Karpas-422 (cell line): ENCODE measurements around the gene C2CD2L. TPM values are rescaled to one million over a fixed set of nuclear protein-coding genes. Genes with fewer than 3 reads are reported as not detected.

Experiments
- DNase-seq: peaks from one replicate; pipeline ENCODE4 v3.0.0-alpha.2; 2015
- H2AFZ ChIP-seq: fragments of 200-600 bp; sonication (generic); 2 replicates; pipeline ENCODE4 v1.6.1; 2014; ENCODE audit warnings: antibody characterized with exemption, low read length, mixed read lengths
- H3K27ac ChIP-seq: fragments of 200-600 bp; sonication (generic); 2 replicates; pipeline ENCODE4 v1.5.1; 2014; ENCODE audit warnings: mild to moderate bottlenecking, low read length, moderate library complexity
- H3K27me3 ChIP-seq: fragments of 200-600 bp; sonication (generic); 2 replicates; pipeline ENCODE4 v1.6.1; 2014; ENCODE audit warnings: low read length, mixed read lengths
- H3K36me3 ChIP-seq: fragments of 200-600 bp; sonication (generic); 2 replicates; pipeline ENCODE4 v1.6.1; 2014; ENCODE audit warnings: low read length, mixed read lengths; ENCODE audit not compliant: insufficient read depth
- H3K4me1 ChIP-seq: fragments of 200-600 bp; sonication (generic); 2 replicates; pipeline ENCODE4 v1.6.1; 2014; ENCODE audit warnings: mild to moderate bottlenecking, low read length, mixed read lengths
- H3K4me2 ChIP-seq: fragments of 200-600 bp; sonication (generic); 2 replicates; pipeline ENCODE4 v1.6.1; 2014; ENCODE audit warnings: low read length, low read depth, mild to moderate bottlenecking; ENCODE audit not compliant: poor library complexity, severe bottlenecking
- H3K4me3 ChIP-seq: fragments of 200-600 bp; sonication (generic); 2 replicates; pipeline ENCODE4 v1.5.1; 2014; ENCODE audit warnings: mild to moderate bottlenecking, antibody characterized with exemption, low read length, mixed read lengths
- H3K79me2 ChIP-seq: fragments of 200-600 bp; sonication (generic); 2 replicates; pipeline ENCODE4 v1.6.1; 2014; ENCODE audit warnings: mild to moderate bottlenecking, low read length, mixed read lengths
- H3K9ac ChIP-seq: fragments of 200-600 bp; sonication (generic); 2 replicates; pipeline ENCODE4 v1.6.0; 2014; ENCODE audit warnings: low read length
- H3K9me2 ChIP-seq: fragments of 200-600 bp; sonication (generic), shearing (Covaris generic); replicated peaks from 2 replicates; pipeline ENCODE4 v1.6.0; 2014; ENCODE audit warnings: mild to moderate bottlenecking, low read length, moderate library complexity; ENCODE audit not compliant: insufficient read depth
- H3K9me3 ChIP-seq: fragments of 300-700, 200-600 bp; sonication (generic); 2 replicates; pipeline ENCODE4 v1.6.1; 2014; ENCODE audit warnings: low read length, mixed read lengths
- H4K20me1 ChIP-seq: fragments of 200-600 bp; sonication (generic); 2 replicates; pipeline ENCODE4 v1.6.1; 2014; ENCODE audit warnings: mild to moderate bottlenecking, antibody characterized with exemption, low read length, low read depth; ENCODE audit not compliant: insufficient read depth
- total RNA-seq: library from RNA; depleted of rRNA; stranded (reverse); fragments of >200 nt; shearing (Covaris generic); gene quantifications from 2 replicates; pipeline ENCODE4 v1.2.3, GENCODE V29; 2014; ENCODE audit warnings: low replicate concordance

C2CD2L gene
- total RNA-seq, 1 experiment from 2014 or later = 11.9 TPM

- Histone ChIP-seq H3K36me3 (peaks cover 10% of the 10 kb centered on the region; the same call in 1 of the 2 replicates), H3K9ac (no peak overlapping the region), H4K20me1 (no peaks in the 10 kb centered on the region), H3K79me2 (no peaks in the 10 kb centered on the region), H3K27me3 (no peaks in the 10 kb centered on the region), H3K27ac (no peak overlapping the region), H3K4me3 (no peak overlapping the region), H3K9me3 (no peaks in the 10 kb centered on the region), H2AFZ (no peak overlapping the region), H3K4me1 (peaks cover 10% of the 10 kb centered on the region), H3K4me2 (no peak overlapping the region), H3K9me2 (no peaks in the 10 kb centered on the region)
- DNase-seq = peak; percentile 23
Observed at GRCh38 chr11:119116235-119116594, 9.1 kb downstream of the C2CD2L start.

DNA sequence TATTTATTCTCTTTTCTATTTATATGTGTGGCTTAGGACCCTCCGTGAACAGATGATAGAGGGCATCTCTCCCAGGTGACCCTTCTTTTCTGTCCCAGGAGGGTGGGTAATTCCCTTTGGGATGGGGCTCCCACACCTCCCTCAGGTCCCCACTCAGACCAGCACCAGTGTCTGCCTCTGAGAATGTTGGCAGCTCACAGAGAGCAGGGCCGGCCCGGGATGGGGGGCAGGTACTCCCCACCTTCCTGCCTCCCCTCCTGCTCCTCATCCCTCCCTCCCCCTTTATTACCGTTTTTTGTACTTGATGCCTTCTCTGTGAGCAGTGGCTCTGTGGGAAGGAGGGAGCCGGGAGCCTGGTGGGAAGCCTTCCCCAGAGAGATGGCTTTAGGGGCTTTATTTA lies 9.5 kb downstream of the C2CD2L start:
- Histone ChIP-seq H3K27ac (no peak overlapping the region), H2AFZ (no peak overlapping the region)

DNA sequence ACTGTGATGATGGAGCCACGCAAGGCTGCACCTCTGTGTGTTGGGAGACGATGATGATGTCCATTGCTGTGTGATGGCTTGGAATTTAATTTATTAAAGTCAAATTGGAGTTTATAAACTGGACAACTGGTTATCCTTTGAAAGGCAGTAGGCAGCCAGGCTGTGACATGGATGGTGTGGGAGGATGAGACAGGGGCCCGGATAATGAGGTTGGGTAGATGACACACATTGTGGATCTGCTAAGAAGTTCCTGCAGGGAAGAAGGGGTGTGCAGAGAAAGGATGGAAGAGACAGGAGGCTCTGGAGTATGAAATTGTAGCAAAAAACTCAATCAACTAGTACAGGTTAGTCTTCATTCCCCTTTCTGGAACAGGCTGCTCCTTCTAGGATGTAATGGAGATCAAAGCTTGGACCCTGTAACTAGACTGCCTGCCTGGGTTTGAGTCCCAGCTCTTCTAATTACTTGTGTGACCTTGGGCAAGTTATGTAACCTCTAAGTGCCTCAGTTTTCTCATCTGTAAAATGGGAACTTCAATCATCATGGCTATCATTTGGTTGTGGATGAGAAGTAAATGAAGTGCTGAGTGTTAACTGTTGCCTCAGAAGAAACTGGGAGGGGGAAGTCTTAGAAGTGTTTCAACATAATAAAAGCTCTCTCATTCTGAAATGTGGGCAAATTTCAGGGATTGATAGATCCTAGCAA lies 10.0 kb downstream of the C2CD2L start:
- H4K20me1 ChIP-seq = 0 out of 2 replicates have a peak, but pooled peaks cover 2% of the 10 kb centered on the region
- no peaks in the 10 kb centered on the region for H3K9me3 ChIP-seq
- H3K4me2 ChIP-seq = no peak overlapping the region
- H2AFZ ChIP-seq = no peak overlapping the region
- H3K9me2 ChIP-seq = no peaks in the 10 kb centered on the region
- DNase-seq = no peak
- peaks cover 7% of the 10 kb centered on the region for H3K79me2 ChIP-seq
- H3K36me3 ChIP-seq = peaks cover 10% of the 10 kb centered on the region; the same call in 1 of the 2 replicates
- peaks cover 10% of the 10 kb centered on the region for H3K4me1 ChIP-seq
- H3K4me3 ChIP-seq = no peak overlapping the region
- no peak overlapping the region for H3K27ac ChIP-seq
- H3K27me3 ChIP-seq = no peaks in the 10 kb centered on the region
- no peak overlapping the region for H3K9ac ChIP-seq

More for the DNA sequence above, 9.5 kb downstream of the C2CD2L start:
- Histone ChIP-seq H3K4me2 (no peak overlapping the region), H3K4me1 (peaks cover 10% of the 10 kb centered on the region), H4K20me1 (no peaks in the 10 kb centered on the region), H3K9me3 (no peaks in the 10 kb centered on the region), H3K27me3 (no peaks in the 10 kb centered on the region), H3K9ac (no peak overlapping the region), H3K79me2 (peaks cover 1% of the 10 kb centered on the region; the same call in 1 of the 2 replicates), H3K36me3 (peaks cover 10% of the 10 kb centered on the region; the same call in 1 of the 2 replicates), H3K9me2 (no peaks in the 10 kb centered on the region), H3K4me3 (no peak overlapping the region)
- no peak for DNase-seq

DNA sequence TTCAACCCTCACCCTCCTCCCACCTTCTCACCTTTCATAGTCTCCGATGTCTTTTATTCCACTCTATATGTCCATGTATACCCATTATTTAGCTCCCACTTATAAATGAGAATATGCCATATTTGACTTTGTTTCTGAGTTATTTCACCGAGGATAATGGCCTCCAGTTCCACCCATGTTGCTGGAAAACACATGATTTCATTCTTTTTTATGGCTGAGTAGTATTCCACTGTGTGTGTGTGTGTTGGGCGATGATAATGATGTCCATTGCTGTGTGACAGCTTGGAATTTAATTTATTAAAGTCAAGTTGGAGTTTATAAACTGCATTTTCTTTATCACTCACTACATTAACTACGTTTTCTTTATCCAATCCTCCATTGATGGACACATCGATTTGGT lies 11.1 kb downstream of the C2CD2L start:
- no peaks in the 10 kb centered on the region for H3K27me3 ChIP-seq
- H3K36me3 ChIP-seq = peaks cover 10% of the 10 kb centered on the region; the same call in 1 of the 2 replicates
- no peak for DNase-seq
- no peak overlapping the region for H3K4me3 ChIP-seq
- H3K79me2 ChIP-seq = peaks cover 16% of the 10 kb centered on the region
- H4K20me1 ChIP-seq = 0 out of 2 replicates have a peak, but pooled peaks cover 7% of the 10 kb centered on the region
- no peak overlapping the region for H3K9ac ChIP-seq
- no peak overlapping the region for H3K4me2 ChIP-seq
- no peaks in the 10 kb centered on the region for H3K9me2 ChIP-seq
- H3K27ac ChIP-seq = no peak overlapping the region
- H3K9me3 ChIP-seq = no peaks in the 10 kb centered on the region
- H3K4me1 ChIP-seq = peaks cover 16% of the 10 kb centered on the region
- H2AFZ ChIP-seq = no peak overlapping the region

DNA sequence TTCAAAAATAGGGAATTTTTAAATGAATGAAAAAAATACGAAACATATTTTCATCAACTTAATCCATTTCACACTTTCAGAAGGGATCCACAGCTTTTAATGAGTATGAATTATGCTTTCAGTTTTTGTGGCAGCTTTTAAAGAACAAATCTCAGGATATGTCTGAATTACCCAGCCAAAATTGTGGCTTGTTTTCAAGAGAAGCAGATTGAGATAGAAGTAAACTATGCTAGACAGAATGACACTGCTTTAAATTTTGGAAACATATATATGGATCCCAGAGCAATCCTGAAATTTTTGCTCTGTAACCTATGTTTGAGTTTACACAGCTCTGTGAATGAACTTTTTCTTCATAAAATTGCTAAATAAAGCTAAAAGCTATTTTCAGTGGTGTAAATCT lies 11.8 kb downstream of the C2CD2L start:
- no peaks in the 10 kb centered on the region for H3K27me3 ChIP-seq
- H3K4me1 ChIP-seq = peaks cover 16% of the 10 kb centered on the region

GRCh38 chr11:119120639-119121007 lies 13.5 kb downstream of the C2CD2L start:
- peak overlapping the region; percentile 73 for H3K9ac ChIP-seq
- no peak overlapping the region for H2AFZ ChIP-seq
- H3K36me3 ChIP-seq = peaks cover 10% of the 10 kb centered on the region; the same call in 1 of the 2 replicates
- peak overlapping the region; percentile 62 for H3K4me3 ChIP-seq
- H3K27me3 ChIP-seq = no peaks in the 10 kb centered on the region
- DNase-seq = peak; percentile 53
- H3K4me1 ChIP-seq = peaks cover 16% of the 10 kb centered on the region
- no peaks in the 10 kb centered on the region for H3K9me3 ChIP-seq
- H4K20me1 ChIP-seq = 0 out of 2 replicates have a peak, but pooled peaks cover 7% of the 10 kb centered on the region
- no peaks in the 10 kb centered on the region for H3K9me2 ChIP-seq
- peak overlapping the region; percentile 76 for H3K4me2 ChIP-seq
- H3K27ac ChIP-seq = peak overlapping the region; percentile 78
- peaks cover 19% of the 10 kb centered on the region for H3K79me2 ChIP-seq

More for the DNA sequence above, 11.8 kb downstream of the C2CD2L start:
- peaks cover 19% of the 10 kb centered on the region for H3K79me2 ChIP-seq
- H3K9me2 ChIP-seq = no peaks in the 10 kb centered on the region
- H3K27ac ChIP-seq = no peak overlapping the region
- H3K36me3 ChIP-seq = peaks cover 10% of the 10 kb centered on the region; the same call in 1 of the 2 replicates
- DNase-seq = no peak
- no peak overlapping the region for H3K4me3 ChIP-seq
- no peak overlapping the region for H2AFZ ChIP-seq
- H3K9me3 ChIP-seq = no peaks in the 10 kb centered on the region
- H3K4me2 ChIP-seq = no peak overlapping the region
- H4K20me1 ChIP-seq = 0 out of 2 replicates have a peak, but pooled peaks cover 7% of the 10 kb centered on the region
- H3K9ac ChIP-seq = no peak overlapping the region

DNA sequence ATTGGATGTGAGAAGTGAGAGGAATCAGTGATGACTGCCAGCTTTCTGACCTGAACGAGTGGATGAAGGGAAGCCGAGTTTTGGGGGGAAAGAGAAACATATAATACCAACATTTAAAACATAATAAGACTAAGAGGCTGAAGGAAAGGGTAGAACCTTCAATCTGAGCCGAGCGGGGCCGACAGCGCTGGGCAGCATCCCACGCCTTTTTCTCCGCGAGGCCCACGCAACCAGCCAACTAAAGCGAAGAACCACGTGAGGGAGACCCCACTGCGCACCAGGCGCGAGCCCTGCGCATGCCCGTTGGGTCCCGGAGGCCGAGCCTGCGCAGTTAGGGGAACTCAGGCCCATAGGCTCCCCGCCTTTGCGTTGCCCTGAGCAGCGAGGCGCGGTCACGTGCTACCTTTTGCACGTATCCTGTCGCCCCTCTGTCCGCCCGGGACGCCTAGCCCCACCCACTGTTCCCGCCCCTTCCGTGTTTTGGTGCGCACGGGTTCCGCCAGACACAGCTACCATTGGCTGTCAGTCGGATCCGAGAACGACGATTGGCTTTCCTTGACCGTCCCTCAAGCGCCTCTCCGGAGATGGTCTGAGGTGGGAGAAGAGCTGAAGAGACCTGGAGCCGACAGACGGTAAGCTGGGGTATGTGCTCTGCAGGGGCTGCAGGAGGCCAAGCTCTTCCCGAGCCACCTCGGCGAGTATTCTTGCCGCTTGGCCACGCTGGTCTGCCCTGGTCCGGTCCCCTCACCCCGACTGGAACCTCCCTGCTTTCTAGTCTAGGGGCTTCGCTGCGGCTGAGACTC lies 14.1 kb downstream of the C2CD2L start, which contains the start of gene HINFP:
HINFP (plus strand) TSS at position 573 of the 803 bp plus-strand sequence. CDS start 5,365 bp downstream, outside the sequence.
- Histone ChIP-seq H3K9ac (peak within 1 kb of the TSS; percentile 85), H3K79me2 (peaks cover 19% of the 10 kb centered on the region), H3K4me2 (peak within 1 kb of the TSS; percentile 87), H3K4me3 (peak within 1 kb of the TSS; percentile 89), H3K27ac (peak within 1 kb of the TSS; percentile 78), H2AFZ (no peak within 1 kb of the TSS), H4K20me1 (0 out of 2 replicates have a peak, but pooled peaks cover 7% of the 10 kb centered on the region), H3K9me3 (no peaks in the 10 kb centered on the region), H3K4me1 (peaks cover 16% of the 10 kb centered on the region), H3K9me2 (no peaks in the 10 kb centered on the region), H3K36me3 (peaks cover 10% of the 10 kb centered on the region; the same call in 1 of the 2 replicates), H3K27me3 (no peaks in the 10 kb centered on the region)
- peak; percentile 97 for DNase-seq

- Histone ChIP-seq H3K4me1 (peaks cover 16% of the 10 kb centered on the region), H4K20me1 (0 out of 2 replicates have a peak, but pooled peaks cover 7% of the 10 kb centered on the region), H3K27me3 (no peaks in the 10 kb centered on the region), H3K9me3 (no peaks in the 10 kb centered on the region), H2AFZ (no peak overlapping the region), H3K79me2 (peaks cover 19% of the 10 kb centered on the region), H3K36me3 (peaks cover 10% of the 10 kb centered on the region; the same call in 1 of the 2 replicates), H3K9ac (peak overlapping the region; percentile 85), H3K4me2 (peak overlapping the region; percentile 87), H3K4me3 (peak overlapping the region; percentile 89), H3K27ac (no peak overlapping the region), H3K9me2 (no peaks in the 10 kb centered on the region)
- DNase-seq = no peak
Observed at GRCh38 chr11:119121811-119122124, 14.6 kb downstream of the C2CD2L start.
